Measurements from ENCODE around the gene UBE3A.

UBE3A gene

GRCh38 chr15:25402342-25402741 lies 36.5 kb downstream of the UBE3A start:
- DNase-seq, result no peak

GRCh38 chr15:25401501-25401900 lies 37.3 kb downstream of the UBE3A start:
- DNase-seq, result no peak

- DNase-seq, result no peak
Observed at GRCh38 chr15:25397100-25397499, 41.7 kb downstream of the UBE3A start.

- no peak for DNase-seq
Observed at GRCh38 chr15:25394898-25395297, 43.9 kb downstream of the UBE3A start.

GRCh38 chr15:25392806-25393205 lies 46.0 kb downstream of the UBE3A start:
- DNase-seq, result no peak

- no peak for DNase-seq
Observed at GRCh38 chr15:25391971-25392721, 46.7 kb downstream of the UBE3A start.

GRCh38 chr15:25385986-25386385 lies 52.8 kb downstream of the UBE3A start:
- no peak for DNase-seq

- no peak for DNase-seq
Observed at GRCh38 chr15:25381579-25381978, 57.2 kb downstream of the UBE3A start.

- DNase-seq, result no peak
Observed at GRCh38 chr15:25378501-25378901, 60.3 kb downstream of the UBE3A start.

GRCh38 chr15:25375557-25375956 lies 63.3 kb downstream of the UBE3A start:
- no peak for DNase-seq

GRCh38 chr15:25374143-25374542 lies 64.7 kb downstream of the UBE3A start:
- DNase-seq, result no peak

GRCh38 chr15:25372298-25372697 lies 66.5 kb downstream of the UBE3A start:
- DNase-seq, result no peak

- no peak for DNase-seq
Observed at GRCh38 chr15:25368850-25369249, 70.0 kb downstream of the UBE3A start.

GRCh38 chr15:25366058-25366457 lies 72.8 kb downstream of the UBE3A start:
- no peak for DNase-seq

GRCh38 chr15:25362545-25362944 lies 76.3 kb downstream of the UBE3A start:
- DNase-seq, result no peak

GRCh38 chr15:25347707-25348106 lies 91.1 kb downstream of the UBE3A start:
- DNase-seq, result no peak

GRCh38 chr15:25346371-25346770 lies 92.5 kb downstream of the UBE3A start:
- DNase-seq, result no peak

GRCh38 chr15:25345943-25346342 lies 92.9 kb downstream of the UBE3A start:
- DNase-seq, result peak; percentile 4

- DNase-seq, result no peak
Observed at GRCh38 chr15:25342629-25343028, 96.2 kb downstream of the UBE3A start.

GRCh38 chr15:25339431-25339830 lies 99.4 kb downstream of the UBE3A start:
- DNase-seq, result no peak

GRCh38 chr15:25335279-25335678 lies 103.5 kb downstream of the UBE3A start:
- DNase-seq, result no peak

- DNase-seq, result no peak
Observed at GRCh38 chr15:25333049-25333448, 105.8 kb downstream of the UBE3A start.

GRCh38 chr15:25332306-25332705 lies 106.5 kb downstream of the UBE3A start:
- DNase-seq, result no peak

- no peak for DNase-seq
Observed at GRCh38 chr15:25331860-25332259, 107.0 kb downstream of the UBE3A start.

- no peak for DNase-seq
Observed at GRCh38 chr15:25331404-25331803, 107.4 kb downstream of the UBE3A start.
